GM13977 (cell line): ENCODE results near the gene TK1.
A peak's percentile ranks its signal among the peaks of the same experiment; 100 is the strongest.
"Not testable (repeated sequence)": the region's sequence is repeated elsewhere in the genome, so short reads cannot be mapped to it uniquely, and the experiment has no call there.

Experiments
- DNase-seq: peaks from one replicate; pipeline ENCODE4 v3.0.0; 2012; ENCODE audit warnings: low spot score
- CTCF ChIP-seq: IDR thresholded peaks from 2 replicates; pipeline ENCODE4 v1.5.1; 2012; ENCODE audit warnings: mild to moderate bottlenecking, control low read depth; ENCODE audit not compliant: insufficient read depth; ENCODE audit errors: extremely low read depth, missing control alignments
- in situ Hi-C: fragments of 300-500 bp; cut with MboI; formaldehyde crosslinking; loops from one replicate; pipeline ENCODE4 v1.12.0; 2022; ENCODE audit warnings: low sequenced_read_pairs, low pct_unique_long_range_greater_than_20kb, mixed read lengths, inconsistent platforms; ENCODE audit not compliant: unreplicated experiment

The TK1 gene

GRCh38 chr17:78174346-78174869 lies 12.4 kb downstream of the TK1 start:
- no peak for TF ChIP-seq CTCF
- no peak for DNase-seq
- in situ Hi-C loops = no loop called here

- DNase-seq = peak; percentile 77
- in situ Hi-C loops = no loop called here
- TF ChIP-seq CTCF = no peak
Observed at GRCh38 chr17:78173097-78173715, 13.6 kb downstream of the TK1 start.

GRCh38 chr17:78172249-78173051 lies 14.4 kb downstream of the TK1 start:
- TF ChIP-seq CTCF = no peak
- in situ Hi-C loops = no loop called here
- no peak for DNase-seq

- in situ Hi-C loops, DNase-seq: not testable (repeated sequence)
Observed at GRCh38 chr17:78171591-78172248, 15.1 kb downstream of the TK1 start.

- no peak for TF ChIP-seq CTCF
- no peak for DNase-seq
- in situ Hi-C loops = no loop called here
Observed at GRCh38 chr17:78170692-78171590, 15.9 kb downstream of the TK1 start.

GRCh38 chr17:78168903-78169793 lies 17.7 kb downstream of the TK1 start:
- in situ Hi-C loops = no loop called here
- DNase-seq = peak; percentile 70
- no peak for TF ChIP-seq CTCF
